ENCODE measurements around the gene INPP5K. TPM values are rescaled to one million over a fixed set of nuclear protein-coding genes. Genes with fewer than 3 reads are reported as not detected.

Gene INPP5K
- total RNA-seq, 1 experiment from 2014 or later, result 26.2 TPM

GRCh38 chr17:1481736-1482135 is 34.7 kb downstream of the INPP5K start:
- POLR2A ChIA-PET (ENCODE audit: low non-redundant PET), result no interaction called here
- Histone ChIP-seq H3K4me1 (ENCODE audit: insufficient read depth, low read length, poor library complexity, severe bottlenecking) (peaks cover under 1% of the 10 kb centered on the region), H3K27me3 (replicated peaks; ENCODE audit: insufficient read depth, low read depth, low read length, poor library complexity) (no peaks in the 10 kb centered on the region), H3K4me3 (ENCODE audit: low read depth, low read length, poor library complexity, severe bottlenecking) (no peak overlapping the region), H3K9me3 (ENCODE audit: low read depth, low read length, poor library complexity, severe bottlenecking) (no peaks in the 10 kb centered on the region), H3K36me3 (ENCODE audit: insufficient read depth, low read length, poor library complexity, severe bottlenecking) (peaks cover 48% of the 10 kb centered on the region), H3K27ac (ENCODE audit: low read depth, low read length, poor library complexity, severe bottlenecking) (no peak overlapping the region)
- no peak for DNase-seq (ENCODE audit: low spot score)
- TF ChIP-seq EZH2 (IDR thresholded peaks at IDR 0.05; ENCODE audit: borderline replicate concordance, low read depth, low read length, poor library complexity, severe bottlenecking), result no peak
- TF ChIP-seq, protein P1, sequence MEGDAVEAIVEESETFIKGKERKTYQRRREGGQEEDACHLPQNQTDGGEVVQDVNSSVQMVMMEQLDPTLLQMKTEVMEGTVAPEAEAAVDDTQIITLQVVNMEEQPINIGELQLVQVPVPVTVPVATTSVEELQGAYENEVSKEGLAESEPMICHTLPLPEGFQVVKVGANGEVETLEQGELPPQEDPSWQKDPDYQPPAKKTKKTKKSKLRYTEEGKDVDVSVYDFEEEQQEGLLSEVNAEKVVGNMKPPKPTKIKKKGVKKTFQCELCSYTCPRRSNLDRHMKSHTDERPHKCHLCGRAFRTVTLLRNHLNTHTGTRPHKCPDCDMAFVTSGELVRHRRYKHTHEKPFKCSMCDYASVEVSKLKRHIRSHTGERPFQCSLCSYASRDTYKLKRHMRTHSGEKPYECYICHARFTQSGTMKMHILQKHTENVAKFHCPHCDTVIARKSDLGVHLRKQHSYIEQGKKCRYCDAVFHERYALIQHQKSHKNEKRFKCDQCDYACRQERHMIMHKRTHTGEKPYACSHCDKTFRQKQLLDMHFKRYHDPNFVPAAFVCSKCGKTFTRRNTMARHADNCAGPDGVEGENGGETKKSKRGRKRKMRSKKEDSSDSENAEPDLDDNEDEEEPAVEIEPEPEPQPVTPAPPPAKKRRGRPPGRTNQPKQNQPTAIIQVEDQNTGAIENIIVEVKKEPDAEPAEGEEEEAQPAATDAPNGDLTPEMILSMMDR (conservative IDR thresholded peaks at IDR 0.05; ENCODE audit: low read depth, low read length), result no peak
- CTCF ChIA-PET, result no interaction called here
- intact Hi-C loops (cut with micrococcal nuclease; ENCODE audit: unreplicated experiment), result no loop called here
- no TSS peak for BruUV-seq (replicated peaks)

GRCh38 chr17:1480747-1481465 is 35.5 kb downstream of the INPP5K start:
- intact Hi-C loops (cut with micrococcal nuclease; ENCODE audit: unreplicated experiment), result no loop called here
- Histone ChIP-seq H3K27me3 (replicated peaks; ENCODE audit: insufficient read depth, low read depth, low read length, poor library complexity) (no peaks in the 10 kb centered on the region), H3K27ac (ENCODE audit: low read depth, low read length, poor library complexity, severe bottlenecking) (no peak overlapping the region), H3K4me1 (ENCODE audit: insufficient read depth, low read length, poor library complexity, severe bottlenecking) (no peaks in the 10 kb centered on the region), H3K4me3 (ENCODE audit: low read depth, low read length, poor library complexity, severe bottlenecking) (no peak overlapping the region), H3K36me3 (ENCODE audit: insufficient read depth, low read length, poor library complexity, severe bottlenecking) (peaks cover 51% of the 10 kb centered on the region), H3K9me3 (ENCODE audit: low read depth, low read length, poor library complexity, severe bottlenecking) (no peaks in the 10 kb centered on the region)
- ChIA-PET POLR2A (ENCODE audit: low non-redundant PET) (no interaction called here), CTCF (no interaction called here)
- TF ChIP-seq, protein P1 (conservative IDR thresholded peaks at IDR 0.05; ENCODE audit: low read depth, low read length), result no peak
- TF ChIP-seq EZH2 (IDR thresholded peaks at IDR 0.05; ENCODE audit: borderline replicate concordance, low read depth, low read length, poor library complexity, severe bottlenecking), result no peak
- BruUV-seq (replicated peaks), result no TSS peak
- DNase-seq (ENCODE audit: low spot score), result no peak

DNA sequence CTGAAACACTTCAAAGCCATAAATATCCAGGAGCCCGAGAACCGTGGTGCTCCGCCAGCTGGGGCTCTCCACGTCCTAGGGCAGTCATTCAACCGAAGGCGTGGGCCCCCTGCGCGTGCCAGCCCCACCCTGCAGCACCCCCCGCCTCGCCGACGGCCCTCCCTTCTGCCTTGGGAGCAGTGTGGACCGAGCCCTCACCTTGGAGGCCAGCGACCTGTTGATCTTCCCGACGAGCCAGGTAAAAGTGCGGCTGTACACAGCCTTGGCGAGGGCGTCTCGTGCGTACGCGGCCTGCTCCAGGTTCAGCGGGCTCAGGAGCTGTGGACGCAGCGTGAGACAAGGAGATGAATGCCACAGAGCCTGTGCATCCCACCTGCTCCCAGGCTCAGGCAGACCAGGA is 38.0 kb downstream of the INPP5K start:
- ChIA-PET CTCF (interaction anchor here (0.5 kb wide), 1 partner anchor 27 kb away, joined by 3 read pairs; no protein-coding TSS in a partner anchor), POLR2A (ENCODE audit: low non-redundant PET) (no interaction called here)
- Histone ChIP-seq H3K4me3 (ENCODE audit: low read depth, low read length, poor library complexity, severe bottlenecking) (no peak overlapping the region), H3K27me3 (replicated peaks; ENCODE audit: insufficient read depth, low read depth, low read length, poor library complexity) (no peaks in the 10 kb centered on the region), H3K27ac (ENCODE audit: low read depth, low read length, poor library complexity, severe bottlenecking) (no peak overlapping the region), H3K36me3 (ENCODE audit: insufficient read depth, low read length, poor library complexity, severe bottlenecking) (peaks cover 58% of the 10 kb centered on the region), H3K4me1 (ENCODE audit: insufficient read depth, low read length, poor library complexity, severe bottlenecking) (no peaks in the 10 kb centered on the region), H3K9me3 (ENCODE audit: low read depth, low read length, poor library complexity, severe bottlenecking) (no peaks in the 10 kb centered on the region)
- no peak for DNase-seq (ENCODE audit: low spot score)
- no TSS peak for BruUV-seq (replicated peaks)
- intact Hi-C loops (cut with micrococcal nuclease; ENCODE audit: unreplicated experiment), result no loop called here
- no peak for TF ChIP-seq EZH2 (IDR thresholded peaks at IDR 0.05; ENCODE audit: borderline replicate concordance, low read depth, low read length, poor library complexity, severe bottlenecking)

All from A673 (cell line).